DOHH2 (cell line): ENCODE data around the gene KCNMA1.

Experiments
- EZH2phosphoT487 ChIP-seq: fragments of 200-600 bp; sonication (generic); IDR thresholded peaks from 2 replicates; pipeline ENCODE4 v1.6.1; 2017; ENCODE audit warnings: borderline replicate concordance, mild to moderate bottlenecking, antibody characterized with exemption, low read length, moderate library complexity, mixed read lengths
- TF ChIP-seq, protein P1 (sequence below): fragments of 200-600 bp; sonication (generic); IDR thresholded peaks from one replicate; pipeline ENCODE4 v1.5.1; 2014; ENCODE audit warnings: antibody characterized with exemption, mild to moderate bottlenecking, low read depth, low read length; ENCODE audit not compliant: poor library complexity, severe bottlenecking

DNA sequence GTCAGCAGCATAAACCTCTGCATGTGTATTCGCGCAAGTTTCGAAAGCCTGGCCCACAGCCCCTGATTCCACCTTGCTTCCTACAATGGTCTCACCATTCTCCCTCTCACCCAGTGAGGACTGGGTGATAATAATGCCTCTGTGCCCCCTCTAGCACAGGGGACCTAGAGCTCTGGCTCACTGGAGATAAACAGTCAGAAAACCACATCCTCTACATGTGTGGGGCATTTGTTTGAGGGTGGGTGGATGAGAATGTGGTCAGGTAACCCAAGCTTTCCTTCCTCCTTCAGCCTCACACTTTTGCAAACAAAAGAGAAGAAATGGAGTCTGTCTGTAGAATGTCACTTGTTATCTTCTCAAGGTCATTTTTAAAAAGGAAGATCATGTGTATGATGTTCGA is 373.5 kb downstream of the KCNMA1 start:
- TF ChIP-seq, protein P1, sequence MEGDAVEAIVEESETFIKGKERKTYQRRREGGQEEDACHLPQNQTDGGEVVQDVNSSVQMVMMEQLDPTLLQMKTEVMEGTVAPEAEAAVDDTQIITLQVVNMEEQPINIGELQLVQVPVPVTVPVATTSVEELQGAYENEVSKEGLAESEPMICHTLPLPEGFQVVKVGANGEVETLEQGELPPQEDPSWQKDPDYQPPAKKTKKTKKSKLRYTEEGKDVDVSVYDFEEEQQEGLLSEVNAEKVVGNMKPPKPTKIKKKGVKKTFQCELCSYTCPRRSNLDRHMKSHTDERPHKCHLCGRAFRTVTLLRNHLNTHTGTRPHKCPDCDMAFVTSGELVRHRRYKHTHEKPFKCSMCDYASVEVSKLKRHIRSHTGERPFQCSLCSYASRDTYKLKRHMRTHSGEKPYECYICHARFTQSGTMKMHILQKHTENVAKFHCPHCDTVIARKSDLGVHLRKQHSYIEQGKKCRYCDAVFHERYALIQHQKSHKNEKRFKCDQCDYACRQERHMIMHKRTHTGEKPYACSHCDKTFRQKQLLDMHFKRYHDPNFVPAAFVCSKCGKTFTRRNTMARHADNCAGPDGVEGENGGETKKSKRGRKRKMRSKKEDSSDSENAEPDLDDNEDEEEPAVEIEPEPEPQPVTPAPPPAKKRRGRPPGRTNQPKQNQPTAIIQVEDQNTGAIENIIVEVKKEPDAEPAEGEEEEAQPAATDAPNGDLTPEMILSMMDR: no peak
- no peak for TF ChIP-seq EZH2phosphoT487
